H1 (cell line): ENCODE measurements around the gene DPPA5. TPM values are rescaled to one million over a fixed set of nuclear protein-coding genes. Genes with fewer than 3 reads are reported as not detected.

Experiments
- CTCF ChIA-PET: fragments of 300-600 bp; sonication (Branson Sonifier 250); formaldehyde crosslinking; loops from one replicate; lab custom pipeline; 2021; ENCODE audit not compliant: partially characterized antibody; lab: Charles Lee
- POLR2A ChIA-PET: fragments of 300-600 bp; sonication (Branson Sonifier 250); formaldehyde crosslinking; loops from one replicate; lab custom pipeline; 2021; ENCODE audit warnings: inconsistent platforms; ENCODE audit not compliant: partially characterized antibody; lab: Charles Lee
- DNase-seq, 2 experiments: peaks; one replicate each; pipeline versions ENCODE4 v3.0.0 to v3.0.0-alpha.2; 2010 to 2022; ENCODE audit warnings: low spot score in 2 of 2, low read depth in 1 of 2, mixed read lengths in 1 of 2
- FAIRE-seq: peaks from 2 replicates; lab custom pipeline; 2011; peaks lifted over from hg19 to GRCh38; lab: Jason Lieb, UNC
- H2AFZ ChIP-seq: 2 replicates; pipeline ENCODE4 v1.8.1; 2012; ENCODE audit warnings: low read length, inconsistent platforms
- H2AK5ac ChIP-seq: 2 replicates; pipeline ENCODE4 v1.6.1; 2013; ENCODE audit warnings: low read depth, low read length
- H2BK120ac ChIP-seq: replicated peaks from 2 replicates; pipeline ENCODE3; 2013; ENCODE audit warnings: low read depth, low read length, inconsistent platforms
- H2BK12ac ChIP-seq: 2 replicates; pipeline ENCODE4 v1.6.1; 2013; ENCODE audit warnings: low read depth, low read length
- H2BK15ac ChIP-seq: 2 replicates; pipeline ENCODE4 v1.6.1; 2013; ENCODE audit warnings: low read length
- H2BK20ac ChIP-seq: 2 replicates; pipeline ENCODE4 v1.6.1; 2013; ENCODE audit warnings: low read length
- H2BK5ac ChIP-seq: 2 replicates; pipeline ENCODE4 v1.6.1; 2013; ENCODE audit warnings: low read depth, low read length
- H3K14ac ChIP-seq: 2 replicates; pipeline ENCODE4 v1.6.1; 2013; ENCODE audit warnings: inconsistent platforms; ENCODE audit not compliant: insufficient read length
- H3K18ac ChIP-seq: 2 replicates; pipeline ENCODE4 v1.6.1; 2013; ENCODE audit warnings: low read length; ENCODE audit errors: extremely low read depth
- H3K23ac ChIP-seq: 2 replicates; pipeline ENCODE4 v1.6.1; 2013; ENCODE audit warnings: inconsistent platforms; ENCODE audit not compliant: insufficient read length
- H3K23me2 ChIP-seq: 2 replicates; pipeline ENCODE4 v1.6.1; 2013; ENCODE audit warnings: low read depth, low read length
- H3K27ac ChIP-seq: 2 replicates; pipeline ENCODE4 v1.6.1; 2011; ENCODE audit warnings: low read depth, low read length, inconsistent platforms
- H3K27me3 ChIP-seq, 4 experiments: replicated peaks in 1 of 4; 1 replicate in 1 of 4; 2 replicates in 3 of 4; pipeline versions ENCODE4 v1.6.1 to v1.8.1; 2011 to 2013; ENCODE audit warnings: low read length in 3 of 4, mild to moderate bottlenecking in 3 of 4, inconsistent platforms in 2 of 4, mixed read lengths in 2 of 4, moderate library complexity in 1 of 4; ENCODE audit not compliant: control insufficient read depth in 3 of 4, insufficient read depth in 3 of 4; ENCODE audit errors: extremely low read depth in 1 of 4
- H3K36me3 ChIP-seq, 4 experiments: 2 replicates each; pipeline versions ENCODE4 v1.6.1 to v1.8.1; 2011 to 2013; ENCODE audit warnings: mild to moderate bottlenecking in 4 of 4, low read length in 3 of 4, moderate library complexity in 2 of 4, control low read depth in 1 of 4, inconsistent platforms in 1 of 4; ENCODE audit not compliant: insufficient read depth in 4 of 4, control insufficient read depth in 2 of 4
- H3K4ac ChIP-seq: replicated peaks from 2 replicates; pipeline ENCODE3; 2013; ENCODE audit warnings: low read length, low read depth, mixed read lengths, inconsistent platforms; ENCODE audit not compliant: insufficient read length
- H3K4me1 ChIP-seq, 4 experiments: replicated peaks in 1 of 4; 1 replicate in 1 of 4; 2 replicates in 3 of 4; pipeline versions ENCODE4 v1.6.1 to v1.8.1; 2011 to 2013; ENCODE audit warnings: low read length in 3 of 4, inconsistent platforms in 2 of 4, mixed read lengths in 1 of 4; ENCODE audit not compliant: insufficient read depth in 4 of 4, control insufficient read depth in 3 of 4
- H3K4me2 ChIP-seq, 2 experiments: 2 replicates each; pipeline versions ENCODE4 v1.6.1 to v1.8.1; 2011 to 2013; ENCODE audit warnings: low read depth in 2 of 2, low read length in 2 of 2, control low read depth in 1 of 2, inconsistent platforms in 1 of 2, mild to moderate bottlenecking in 1 of 2; ENCODE audit not compliant: insufficient read depth in 1 of 2
- H3K4me3 ChIP-seq, 4 experiments: fragments of 200-600, 300-600 bp in 1 of 4; sonication (generic), shearing (Covaris generic), sonication (Bioruptor Twin) in 1 of 4; 2 replicates each; pipeline versions ENCODE4 v1.5.1 to v1.8.1; 2011 to 2016; ENCODE audit warnings: low read length in 4 of 4, low read depth in 3 of 4, control low read depth in 2 of 4, inconsistent platforms in 2 of 4, mild to moderate bottlenecking in 2 of 4, mixed read lengths in 1 of 4, moderate library complexity in 1 of 4; ENCODE audit not compliant: insufficient read depth in 2 of 4; ENCODE audit errors: extremely low read depth in 1 of 4
- H3K56ac ChIP-seq: replicated peaks from 2 replicates; pipeline ENCODE3; 2013; ENCODE audit warnings: low read depth, mild to moderate bottlenecking, mixed read lengths, low read length, inconsistent platforms; ENCODE audit not compliant: insufficient read length
- H3K79me1 ChIP-seq: 2 replicates; pipeline ENCODE4 v1.6.1; 2013; ENCODE audit warnings: low read depth, low read length, control low read depth
- H3K79me2 ChIP-seq, 2 experiments: 2 replicates each; pipeline versions ENCODE4 v1.6.1 to v1.8.1; 2012 to 2013; ENCODE audit warnings: low read length in 2 of 2, mild to moderate bottlenecking in 2 of 2, inconsistent platforms in 1 of 2; ENCODE audit not compliant: insufficient read depth in 2 of 2, control insufficient read depth in 1 of 2
- H3K9ac ChIP-seq, 4 experiments: replicated peaks in 1 of 4; 1 replicate in 1 of 4; 2 replicates in 3 of 4; pipeline versions ENCODE4 v1.6.1 to v1.8.1; 2011 to 2013; ENCODE audit warnings: low read depth in 3 of 4, low read length in 3 of 4, control low read depth in 2 of 4, mild to moderate bottlenecking in 2 of 4, moderate library complexity in 2 of 4, inconsistent platforms in 1 of 4; ENCODE audit errors: extremely low read depth in 1 of 4
- H3K9me3 ChIP-seq, 2 experiments: 2 replicates each; pipeline versions ENCODE4 v1.6.1 to v1.8.1; 2012 to 2013; ENCODE audit warnings: mild to moderate bottlenecking in 2 of 2, moderate library complexity in 2 of 2, control low read depth in 1 of 2, inconsistent platforms in 1 of 2, low read depth in 1 of 2, low read length in 1 of 2, mixed read lengths in 1 of 2; ENCODE audit not compliant: insufficient read depth in 2 of 2
- H4K20me1 ChIP-seq, 2 experiments: replicated peaks in 1 of 2; 2 replicates each; pipeline versions ENCODE3 to v1.8.1; 2011 to 2013; ENCODE audit warnings: inconsistent platforms in 2 of 2, low read length in 2 of 2, mild to moderate bottlenecking in 1 of 2; ENCODE audit not compliant: insufficient read depth in 2 of 2, control insufficient read depth in 1 of 2
- H4K5ac ChIP-seq: 2 replicates; pipeline ENCODE4 v1.6.1; 2013; ENCODE audit warnings: low read length, low read depth, mixed read lengths, inconsistent platforms; ENCODE audit not compliant: insufficient read length
- H4K8ac ChIP-seq: 2 replicates; pipeline ENCODE4 v1.8.0; 2013; ENCODE audit warnings: mild to moderate bottlenecking, moderate library complexity, low read length, inconsistent platforms; ENCODE audit not compliant: insufficient read depth; ENCODE audit errors: extremely low read depth
- H4K91ac ChIP-seq: replicated peaks from 2 replicates; pipeline ENCODE3; 2013; ENCODE audit warnings: low read length, mixed read lengths, inconsistent platforms; ENCODE audit not compliant: insufficient read length
- BCL11A ChIP-seq, 2 experiments: IDR thresholded peaks; one replicate each; pipeline ENCODE4 v1.6.1; 2011; ENCODE audit warnings: low read depth in 2 of 2, low read length in 2 of 2, mild to moderate bottlenecking in 2 of 2
- CTBP2 ChIP-seq: IDR thresholded peaks from 2 replicates; pipeline ENCODE4 v1.7.0; 2011; ENCODE audit warnings: borderline replicate concordance, mild to moderate bottlenecking, moderate library complexity, mixed read lengths, low read length; ENCODE audit not compliant: insufficient read depth, insufficient read length
- POLR2A ChIP-seq, 2 experiments: IDR thresholded peaks; 1 replicate in 1 of 2; 2 replicates in 1 of 2; pipeline ENCODE4 v1.6.1; 2011; ENCODE audit warnings: low read depth in 2 of 2, low read length in 2 of 2, mild to moderate bottlenecking in 2 of 2; ENCODE audit errors: control extremely low read depth in 1 of 2
- TBP ChIP-seq: IDR thresholded peaks from 2 replicates; pipeline ENCODE4 v1.6.1; 2011; ENCODE audit warnings: low read depth, low read length, improper control_type of control experiment
- WGBS, 2 experiments: shearing (Covaris generic) in 1 of 2; methylation state at CpG; one replicate each; pipeline versions ENCODE4 v1.1.6 to v1.1.7; 2013 to 2015; ENCODE audit warnings: low lambda C conversion rate in 2 of 2, mixed read lengths in 2 of 2, inconsistent platforms in 1 of 2, low coverage in 1 of 2, missing lambda C conversion rate in 1 of 2; ENCODE audit not compliant: insufficient replicate concordance in 2 of 2, insufficient coverage in 1 of 2, insufficient read length in 1 of 2; ENCODE audit errors: extremely low coverage in 1 of 2, missing lambda C conversion rate in 1 of 2; 5-methylcytosine and 5-hydroxymethylcytosine counted together
- polyA plus RNA-seq, 7 experiments: library from polyadenylated mRNA; depleted of rRNA in 3 of 7; stranded (reverse) in 5 of 7; unstranded in 2 of 7; fragments of >200 nt in 5 of 7; fragments of 200-250 nt in 2 of 7; gene quantifications; 1 replicate in 5 of 7; 2 replicates in 1 of 7; 4 replicates in 1 of 7; pipeline versions ENCODE4 v1.2.1 to v1.2.3, GENCODE V29; 2011 to 2013; ENCODE audit warnings: missing spikeins in 2 of 7, mixed read lengths in 2 of 7
- total RNA-seq: library from RNA; stranded (reverse); fragmentation: NEBNext Ultra II Directional; extraction: Animal tissue kit (Norgen Biotek cat#: 25700); gene quantifications from 2 replicates; pipeline ENCODE4 v1.2.1, GENCODE V29; 2021

The DPPA5 gene
- total and polyA plus RNA-seq, 2 of the 8 experiments (the other 6 are each of a cell fraction or from before 2014, with no cell fraction given), result 2.0 to 2.9 TPM

GRCh38 chr6:73388433-73388799 is 34.3 kb upstream of the DPPA5 start:
- H2AK5ac ChIP-seq, result no peak overlapping the region
- peak overlapping the region; percentile 69 for H2BK120ac ChIP-seq
- H3K56ac ChIP-seq, result no peak overlapping the region
- H3K27ac ChIP-seq, result no peak overlapping the region
- no peaks in the 10 kb centered on the region for H3K79me1 ChIP-seq
- FAIRE-seq, result no peak
- no peaks in the 10 kb centered on the region for H3K27me3 ChIP-seq
- peak overlapping the region; percentile 93 for H3K4ac ChIP-seq
- no peak overlapping the region for H2BK15ac ChIP-seq
- no peak overlapping the region for H2BK5ac ChIP-seq
- H2BK12ac ChIP-seq, result peak overlapping the region; percentile 50; the same call in 1 of the 2 replicates
- no peak overlapping the region for H3K9ac ChIP-seq
- POLR2A ChIA-PET, result interaction anchor here (0.5 to 2.3 kb wide), 8 partner anchors 37 to 191 kb away, joined by 3 to 13 read pairs (median 3); no protein-coding TSS in a partner anchor
- no peaks in the 10 kb centered on the region for H3K9me3 ChIP-seq
- CTCF ChIA-PET, result interaction anchor here (0.8 to 4.9 kb wide), 29 partner anchors 10 to 254 kb away, joined by 3 to 40 read pairs (median 4); partner anchors contain the start of gene CGAS
- TF ChIP-seq BCL11A (IDR thresholded peaks at IDR 0.05; ENCODE audit: low read depth in 2 of 2, low read length in 2 of 2), result no peak
- TF ChIP-seq CTBP2, result no peak
- TF ChIP-seq POLR2A (IDR thresholded peaks at IDR 0.05; ENCODE audit: control extremely low read depth in 1 of 2, low read depth in 2 of 2, low read length in 2 of 2), result no peak
- TF ChIP-seq TBP, result no peak
- WGBS, 2 experiments, result 40% methylated on average over 4 of the region's 4 CpGs; no CpG with 5 or more reads in 1 of the 2 experiments
- 0 out of 2 replicates have a peak, but pooled peaks cover 1% of the 10 kb centered on the region for H3K23me2 ChIP-seq
- H3K23ac ChIP-seq, result no peak overlapping the region
- H3K4me1 ChIP-seq, result peaks cover 0 to 6% (median 0%) of the 10 kb centered on the region in 4 experiments; a peak in 3 of 7 replicates
- no peak overlapping the region for H4K5ac ChIP-seq
- H3K4me2 ChIP-seq, result peak overlapping the region; percentile 28 to 67
- no peak for DNase-seq
- H4K91ac ChIP-seq, result no peak overlapping the region
- H3K36me3 ChIP-seq, result no peaks in the 10 kb centered on the region
- no peak overlapping the region; the same call in 1 of the 2 replicates for H3K18ac ChIP-seq
- H3K79me2 ChIP-seq, result no peaks in the 10 kb centered on the region
- peak overlapping the region; percentile 48; the same call in 1 of the 2 replicates for H2BK20ac ChIP-seq
- H4K8ac ChIP-seq, result no peak overlapping the region
- no peaks in the 10 kb centered on the region for H4K20me1 ChIP-seq
- H3K4me3 ChIP-seq, result peak overlapping the region in 1 of 4 experiments; percentile 64; a peak in 3 of 8 replicates
- H3K14ac ChIP-seq, result no peak overlapping the region
- H2AFZ ChIP-seq, result no peak overlapping the region
